ENCODE data around the gene ASIC3. TPM values are rescaled to one million over a fixed set of nuclear protein-coding genes. Genes with fewer than 3 reads are reported as not detected.
A peak's percentile ranks its signal among the peaks of the same experiment; 100 is the strongest.
"Not testable (repeated sequence)": the region's sequence is repeated elsewhere in the genome, so short reads cannot be mapped to it uniquely, and the experiment has no call there.

Gene ASIC3
- total RNA-seq, 1 donor from 2014 or later, result under 0.01 TPM

- DNase-seq (ENCODE audit: low read depth in 2 of 2), result no peak
These were observed 34.4 kb upstream of the ASIC3 start for GRCh38 chr7:151013733-151014497.

- DNase-seq (ENCODE audit: low read depth in 2 of 2), result no peak
These were observed 33.4 kb upstream of the ASIC3 start for GRCh38 chr7:151014950-151015349.

GRCh38 chr7:151015967-151016366 is 32.4 kb upstream of the ASIC3 start:
- DNase-seq (ENCODE audit: low read depth in 2 of 2), result no peak

GRCh38 chr7:151016505-151016904 is 31.8 kb upstream of the ASIC3 start:
- DNase-seq (ENCODE audit: low read depth in 2 of 2), result no peak

- DNase-seq (ENCODE audit: low read depth in 2 of 2), result no peak
These were observed 31.4 kb upstream of the ASIC3 start for GRCh38 chr7:151016942-151017341.

- no peak for DNase-seq (ENCODE audit: low read depth in 2 of 2)
These were observed 30.9 kb upstream of the ASIC3 start for GRCh38 chr7:151017370-151017952.

GRCh38 chr7:151017953-151018420 is 30.3 kb upstream of the ASIC3 start:
- DNase-seq (ENCODE audit: low read depth in 2 of 2), result peak in 1 of 2 donors; percentile 63

GRCh38 chr7:151018421-151019129 is 29.8 kb upstream of the ASIC3 start:
- peak in 1 of 2 donors; percentile 68 for DNase-seq (ENCODE audit: low read depth in 2 of 2)

- DNase-seq (ENCODE audit: low read depth in 2 of 2), result no peak
These were observed 29.2 kb upstream of the ASIC3 start for GRCh38 chr7:151019130-151019447.

GRCh38 chr7:151020231-151020630 is 28.1 kb upstream of the ASIC3 start:
- no peak for DNase-seq (ENCODE audit: low read depth in 2 of 2)

- no peak for DNase-seq (ENCODE audit: low read depth in 2 of 2)
These were observed 25.1 kb upstream of the ASIC3 start for GRCh38 chr7:151023232-151023631.

- no peak for DNase-seq (ENCODE audit: low read depth in 2 of 2)
These were observed 23.8 kb upstream of the ASIC3 start, which contains the start of gene ATG9B for GRCh38 chr7:151024435-151025056. TSS of gene ATG9B (minus strand) at chr7:151024494. CDS start at chr7:151024423, 71 bp downstream.

GRCh38 chr7:151025924-151026671 is 22.2 kb upstream of the ASIC3 start:
- DNase-seq (ENCODE audit: low read depth in 2 of 2), result no peak

GRCh38 chr7:151026771-151027727 is 21.3 kb upstream of the ASIC3 start:
- DNase-seq (ENCODE audit: low read depth in 2 of 2), result not testable (repeated sequence)

- DNase-seq (ENCODE audit: low read depth in 2 of 2), result not testable (repeated sequence)
These were observed 20.6 kb upstream of the ASIC3 start for GRCh38 chr7:151027728-151028130.

GRCh38 chr7:151028131-151028947 is 20.0 kb upstream of the ASIC3 start, which contains the start of gene ABCB8:
TSS of gene ABCB8 (plus strand) at chr7:151028450. CDS start at chr7:151028516, 66 bp downstream.
- peak; percentile 98 to 99 for DNase-seq (ENCODE audit: low read depth in 2 of 2)

- no peak for DNase-seq (ENCODE audit: low read depth in 2 of 2)
These were observed 19.3 kb upstream of the ASIC3 start for GRCh38 chr7:151028948-151029501.

GRCh38 chr7:151031011-151031410 is 17.3 kb upstream of the ASIC3 start:
- DNase-seq (ENCODE audit: low read depth in 2 of 2), result no peak
